ENCODE data around the gene PSMD3.
A peak's percentile ranks its signal among the peaks of the same experiment; 100 is the strongest.

Gene PSMD3

DNA sequence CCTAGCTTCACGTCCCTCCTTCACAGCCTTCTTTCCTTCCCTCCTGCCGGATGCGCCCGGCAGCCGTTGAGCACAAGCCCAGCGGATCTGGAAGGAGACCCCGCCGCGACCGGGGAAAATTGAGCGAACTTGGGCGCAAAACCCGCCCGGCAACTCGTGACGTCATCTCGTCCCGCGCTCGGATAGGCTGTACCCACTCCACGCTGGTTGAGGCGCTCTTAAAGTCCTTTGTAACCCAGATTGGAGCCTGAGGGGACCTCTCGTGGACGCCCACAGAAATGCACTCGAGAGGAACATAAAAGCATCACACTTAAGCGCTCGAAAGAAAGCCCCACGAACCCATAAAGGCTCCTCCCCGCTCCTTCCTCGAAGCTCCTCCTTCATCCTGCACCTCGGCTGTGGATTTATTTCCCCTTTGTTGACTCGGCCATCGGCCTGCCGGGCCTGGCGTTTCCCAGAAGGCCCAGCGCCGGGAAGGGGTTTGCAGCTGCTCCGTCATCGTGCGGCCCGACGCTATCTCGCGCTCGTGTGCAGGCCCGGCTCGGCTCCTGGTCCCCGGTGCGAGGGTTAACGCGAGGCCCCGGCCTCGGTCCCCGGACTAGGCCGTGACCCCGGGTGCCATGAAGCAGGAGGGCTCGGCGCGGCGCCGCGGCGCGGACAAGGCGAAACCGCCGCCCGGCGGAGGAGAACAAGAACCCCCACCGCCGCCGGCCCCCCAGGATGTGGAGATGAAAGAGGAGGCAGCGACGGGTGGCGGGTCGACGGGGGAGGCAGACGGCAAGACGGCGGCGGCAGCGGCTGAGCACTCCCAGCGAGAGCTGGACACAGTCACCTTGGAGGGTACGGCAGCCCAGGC lies at the start of gene PSMD3:
PSMD3 (plus strand) TSS at position 457 of the 856 bp plus-strand sequence; CDS start at position 621, 164 bp downstream.
- TF ChIP-seq, protein P1, sequence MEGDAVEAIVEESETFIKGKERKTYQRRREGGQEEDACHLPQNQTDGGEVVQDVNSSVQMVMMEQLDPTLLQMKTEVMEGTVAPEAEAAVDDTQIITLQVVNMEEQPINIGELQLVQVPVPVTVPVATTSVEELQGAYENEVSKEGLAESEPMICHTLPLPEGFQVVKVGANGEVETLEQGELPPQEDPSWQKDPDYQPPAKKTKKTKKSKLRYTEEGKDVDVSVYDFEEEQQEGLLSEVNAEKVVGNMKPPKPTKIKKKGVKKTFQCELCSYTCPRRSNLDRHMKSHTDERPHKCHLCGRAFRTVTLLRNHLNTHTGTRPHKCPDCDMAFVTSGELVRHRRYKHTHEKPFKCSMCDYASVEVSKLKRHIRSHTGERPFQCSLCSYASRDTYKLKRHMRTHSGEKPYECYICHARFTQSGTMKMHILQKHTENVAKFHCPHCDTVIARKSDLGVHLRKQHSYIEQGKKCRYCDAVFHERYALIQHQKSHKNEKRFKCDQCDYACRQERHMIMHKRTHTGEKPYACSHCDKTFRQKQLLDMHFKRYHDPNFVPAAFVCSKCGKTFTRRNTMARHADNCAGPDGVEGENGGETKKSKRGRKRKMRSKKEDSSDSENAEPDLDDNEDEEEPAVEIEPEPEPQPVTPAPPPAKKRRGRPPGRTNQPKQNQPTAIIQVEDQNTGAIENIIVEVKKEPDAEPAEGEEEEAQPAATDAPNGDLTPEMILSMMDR (conservative IDR thresholded peaks at IDR 0.05; ENCODE audit: control insufficient read depth, insufficient read depth, low read depth, low read length) = peak; percentile 73
- H3K4me3 ChIP-seq (ENCODE audit: control insufficient read depth, low read depth, low read length) = peak within 1 kb of the TSS; percentile 79
- peak; percentile 99 for DNase-seq (ENCODE audit: low read depth)

DNA sequence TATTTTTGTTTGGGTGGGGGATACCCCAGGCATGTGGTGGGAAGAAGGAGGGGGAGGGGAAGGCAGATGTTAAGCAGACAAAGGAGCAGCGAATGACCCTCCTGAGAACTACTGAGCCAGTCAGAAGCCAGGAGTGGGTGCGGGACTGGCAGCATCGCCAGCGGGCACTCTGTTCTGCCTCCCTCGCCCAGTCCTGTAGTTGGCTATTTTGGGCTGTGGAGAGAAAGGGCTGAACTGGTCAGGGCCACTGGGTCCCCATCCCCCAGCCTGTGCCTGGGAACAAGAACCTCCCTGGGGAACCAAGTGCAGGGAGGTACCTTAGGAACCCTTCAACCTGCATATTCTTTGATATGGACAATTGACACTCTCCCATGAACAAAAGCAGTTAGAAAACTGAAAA lies 46.7 kb upstream of the PSMD3 start:
- DNase-seq (ENCODE audit: low read depth) = no peak
- no peak overlapping the region for H3K4me3 ChIP-seq (ENCODE audit: control insufficient read depth, low read depth, low read length)
- TF ChIP-seq, protein P1 (conservative IDR thresholded peaks at IDR 0.05; ENCODE audit: control insufficient read depth, insufficient read depth, low read depth, low read length) = no peak

DNA sequence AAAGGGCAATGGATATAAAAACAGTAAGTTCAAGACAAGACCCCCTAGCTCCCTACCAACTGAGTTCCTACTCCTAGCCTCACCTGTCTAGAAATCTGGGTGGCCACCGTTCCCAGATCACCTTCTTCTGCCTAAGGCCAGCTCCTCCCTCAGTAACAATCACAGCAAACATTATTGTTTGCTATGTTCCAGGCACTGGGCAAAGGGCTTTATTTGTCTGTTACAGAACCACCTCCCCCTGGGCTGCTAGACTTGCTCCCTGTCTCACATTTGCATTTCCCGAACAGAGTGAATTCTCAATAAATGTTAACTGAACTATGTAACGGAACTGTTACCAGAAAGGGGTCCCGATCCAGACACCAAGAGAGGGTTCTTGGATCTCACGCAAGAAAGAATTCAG lies 46.3 kb upstream of the PSMD3 start:
- DNase-seq (ENCODE audit: low read depth) = no peak
- H3K4me3 ChIP-seq (ENCODE audit: control insufficient read depth, low read depth, low read length) = no peak overlapping the region
- TF ChIP-seq, protein P1 (conservative IDR thresholded peaks at IDR 0.05; ENCODE audit: control insufficient read depth, insufficient read depth, low read depth, low read length) = no peak

DNA sequence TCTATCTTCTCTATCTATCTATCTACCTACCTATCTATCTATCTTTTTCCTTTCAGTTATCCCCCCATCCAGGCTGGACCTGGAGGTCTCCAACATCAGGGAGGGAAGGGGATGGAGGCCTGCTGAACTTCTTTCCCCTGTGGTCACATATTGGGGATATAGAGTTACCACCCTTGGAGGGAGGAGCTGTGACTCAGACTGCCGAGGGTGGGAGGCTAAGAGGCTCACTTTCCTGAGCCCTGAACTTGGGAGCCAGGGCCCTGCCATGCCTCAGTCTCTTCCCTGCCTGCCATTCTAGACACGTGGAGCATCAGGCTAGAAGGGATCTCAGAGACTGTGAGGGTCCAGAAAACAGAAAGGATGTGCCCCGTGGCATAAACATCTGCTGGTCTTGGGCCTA lies 44.7 kb upstream of the PSMD3 start:
- H3K4me3 ChIP-seq (ENCODE audit: control insufficient read depth, low read depth, low read length) = no peak overlapping the region
- peak; percentile 41 for DNase-seq (ENCODE audit: low read depth)
- TF ChIP-seq, protein P1 (conservative IDR thresholded peaks at IDR 0.05; ENCODE audit: control insufficient read depth, insufficient read depth, low read depth, low read length) = no peak

DNA sequence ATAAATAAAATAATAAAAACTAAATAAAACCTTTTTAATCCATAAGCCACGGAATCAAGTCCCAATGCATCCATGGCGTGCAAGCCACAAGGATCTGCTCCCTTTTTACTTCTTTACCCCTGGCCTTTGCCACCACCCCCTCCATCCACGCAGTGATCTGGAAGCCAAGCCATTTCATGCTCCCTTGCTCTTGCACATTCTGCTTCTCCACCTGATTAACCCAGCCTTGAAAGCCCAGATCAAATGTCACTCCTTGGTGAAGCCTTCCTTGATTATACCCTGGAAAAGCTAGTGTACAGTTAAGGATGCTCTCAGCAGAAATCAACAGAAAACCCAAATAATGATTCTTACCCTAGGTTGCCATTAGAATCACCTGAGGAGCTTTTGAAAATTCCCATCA lies 43.2 kb upstream of the PSMD3 start:
- DNase-seq (ENCODE audit: low read depth) = no peak
- TF ChIP-seq, protein P1 (conservative IDR thresholded peaks at IDR 0.05; ENCODE audit: control insufficient read depth, insufficient read depth, low read depth, low read length) = no peak
- no peak overlapping the region for H3K4me3 ChIP-seq (ENCODE audit: control insufficient read depth, low read depth, low read length)

DNA sequence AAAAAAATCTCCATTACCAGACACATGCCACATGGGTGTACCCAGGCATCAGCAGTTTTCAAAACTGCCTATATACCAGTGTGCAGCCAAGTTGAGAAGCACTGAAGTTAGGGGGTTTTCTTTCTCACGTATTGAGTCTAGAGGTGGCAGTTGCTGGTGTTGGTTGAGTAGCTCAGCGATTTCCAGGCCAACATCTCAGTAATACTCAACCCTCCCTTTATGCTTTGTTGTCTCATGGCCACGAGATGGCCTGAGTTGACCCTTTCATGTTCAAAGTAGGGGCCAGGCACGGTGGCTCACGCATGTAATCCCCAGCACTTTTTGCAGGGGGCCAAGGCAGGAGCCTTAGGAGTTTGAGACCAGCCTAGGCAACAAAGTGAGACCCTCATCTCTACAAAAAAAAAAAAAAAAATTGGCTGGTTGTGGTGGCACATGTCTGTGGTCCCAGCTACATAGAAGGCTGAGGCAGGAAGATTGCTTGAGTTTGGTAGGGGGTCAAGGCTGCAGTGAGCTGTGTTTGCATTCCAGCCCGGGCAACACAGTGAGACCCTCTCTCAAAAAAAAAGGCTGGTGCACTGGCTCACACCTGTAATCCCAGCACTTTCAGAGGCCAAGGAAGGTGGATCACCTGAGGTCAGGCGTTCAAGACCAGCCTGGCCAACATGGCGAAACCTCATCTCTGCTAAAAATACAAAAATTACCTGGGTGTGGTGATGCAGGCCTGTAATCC lies 42.3 kb upstream of the PSMD3 start:
- H3K4me3 ChIP-seq (ENCODE audit: control insufficient read depth, low read depth, low read length) = no peak overlapping the region
- no peak for DNase-seq (ENCODE audit: low read depth)
- TF ChIP-seq, protein P1 (conservative IDR thresholded peaks at IDR 0.05; ENCODE audit: control insufficient read depth, insufficient read depth, low read depth, low read length) = no peak
